ENCODE measurements around the gene TMX1.

TMX1 gene

DNA sequence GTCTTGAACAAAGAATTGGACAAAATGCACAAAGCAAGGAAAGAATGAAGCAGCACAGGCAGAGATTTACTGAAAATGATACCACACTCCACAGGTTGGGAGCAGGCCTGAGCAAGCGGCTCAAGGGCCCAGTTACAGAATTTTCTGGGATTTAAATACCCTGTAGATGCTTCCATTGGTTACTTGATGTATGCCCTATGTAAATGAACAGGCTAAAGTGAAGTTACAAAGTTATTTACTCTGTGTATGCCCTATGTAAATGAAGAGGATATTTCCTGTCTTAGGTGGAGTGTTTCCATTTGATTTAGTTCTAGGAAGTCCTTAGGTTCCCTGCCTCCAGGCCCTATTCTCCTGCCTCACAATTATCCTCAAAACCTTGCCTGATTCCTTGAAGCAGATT is 36.6 kb downstream of the TMX1 start:
- no peak overlapping the region for H3K4me3 ChIP-seq (replicated peaks; ENCODE audit: low read depth, low read length)
- TF ChIP-seq, protein P1, sequence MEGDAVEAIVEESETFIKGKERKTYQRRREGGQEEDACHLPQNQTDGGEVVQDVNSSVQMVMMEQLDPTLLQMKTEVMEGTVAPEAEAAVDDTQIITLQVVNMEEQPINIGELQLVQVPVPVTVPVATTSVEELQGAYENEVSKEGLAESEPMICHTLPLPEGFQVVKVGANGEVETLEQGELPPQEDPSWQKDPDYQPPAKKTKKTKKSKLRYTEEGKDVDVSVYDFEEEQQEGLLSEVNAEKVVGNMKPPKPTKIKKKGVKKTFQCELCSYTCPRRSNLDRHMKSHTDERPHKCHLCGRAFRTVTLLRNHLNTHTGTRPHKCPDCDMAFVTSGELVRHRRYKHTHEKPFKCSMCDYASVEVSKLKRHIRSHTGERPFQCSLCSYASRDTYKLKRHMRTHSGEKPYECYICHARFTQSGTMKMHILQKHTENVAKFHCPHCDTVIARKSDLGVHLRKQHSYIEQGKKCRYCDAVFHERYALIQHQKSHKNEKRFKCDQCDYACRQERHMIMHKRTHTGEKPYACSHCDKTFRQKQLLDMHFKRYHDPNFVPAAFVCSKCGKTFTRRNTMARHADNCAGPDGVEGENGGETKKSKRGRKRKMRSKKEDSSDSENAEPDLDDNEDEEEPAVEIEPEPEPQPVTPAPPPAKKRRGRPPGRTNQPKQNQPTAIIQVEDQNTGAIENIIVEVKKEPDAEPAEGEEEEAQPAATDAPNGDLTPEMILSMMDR (IDR thresholded peaks at IDR 0.05; ENCODE audit: low read length, missing control alignments) = no peak
- DNase-seq (ENCODE audit: low read depth) = no peak

DNA sequence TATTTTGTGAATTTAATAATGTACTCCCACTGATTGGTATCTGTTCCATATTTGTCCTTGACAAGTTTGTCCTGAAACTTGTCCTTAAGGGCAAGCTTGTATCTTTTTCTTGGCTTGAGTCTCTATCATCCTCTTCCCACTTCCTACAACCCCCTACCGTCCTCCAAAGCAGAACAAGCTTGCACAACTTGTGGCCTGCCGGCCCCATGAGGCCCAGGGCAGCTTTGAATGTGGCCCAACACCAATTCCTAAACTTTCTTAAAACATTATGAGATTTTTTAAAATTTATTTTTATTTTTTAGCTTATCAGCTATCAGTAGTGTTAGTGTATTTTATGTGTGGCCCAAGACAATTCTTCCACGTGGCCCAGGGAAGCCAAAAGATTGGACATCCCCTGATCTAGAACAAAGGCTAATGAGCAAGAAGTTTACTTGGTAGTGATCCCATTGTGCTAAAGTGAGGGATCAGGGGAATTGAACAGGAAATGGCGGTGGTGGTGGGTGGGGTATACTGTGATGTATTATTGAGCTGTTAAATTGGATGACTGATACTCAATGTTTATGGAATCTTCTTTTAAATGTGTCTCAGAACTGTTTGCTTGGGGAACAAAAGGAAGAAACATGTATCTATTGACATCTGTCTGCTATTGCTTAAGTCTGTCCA is 37.8 kb downstream of the TMX1 start:
- DNase-seq (ENCODE audit: low read depth) = no peak
- TF ChIP-seq, protein P1 (IDR thresholded peaks at IDR 0.05; ENCODE audit: low read length, missing control alignments) = no peak

DNA sequence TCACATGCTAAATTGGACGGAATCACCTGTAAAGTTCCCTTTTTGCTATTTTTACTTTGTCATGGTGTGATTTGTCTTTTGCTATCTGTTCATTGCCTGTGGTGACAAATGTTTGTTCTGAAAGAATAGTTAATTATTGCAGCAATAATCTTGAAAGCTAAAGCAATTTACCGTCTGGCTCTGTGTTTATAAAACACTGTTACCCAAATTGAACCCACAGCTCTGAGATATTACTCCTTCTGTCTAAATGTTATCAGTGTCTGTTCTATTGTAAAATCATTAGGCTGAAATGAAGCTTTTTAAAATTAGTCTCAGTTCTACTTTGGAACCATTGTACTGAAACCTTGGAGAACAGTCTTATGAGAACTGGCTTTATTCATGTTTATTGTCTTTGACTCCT is 42.5 kb downstream of the TMX1 start:
- no peak overlapping the region for H3K4me3 ChIP-seq (replicated peaks; ENCODE audit: low read depth, low read length)
- TF ChIP-seq, protein P1 (IDR thresholded peaks at IDR 0.05; ENCODE audit: low read length, missing control alignments) = no peak
- no peak for DNase-seq (ENCODE audit: low read depth)

More for the DNA sequence above, 37.8 kb downstream of the TMX1 start:
- H3K4me3 ChIP-seq (replicated peaks; ENCODE audit: low read depth, low read length) = no peak overlapping the region

DNA sequence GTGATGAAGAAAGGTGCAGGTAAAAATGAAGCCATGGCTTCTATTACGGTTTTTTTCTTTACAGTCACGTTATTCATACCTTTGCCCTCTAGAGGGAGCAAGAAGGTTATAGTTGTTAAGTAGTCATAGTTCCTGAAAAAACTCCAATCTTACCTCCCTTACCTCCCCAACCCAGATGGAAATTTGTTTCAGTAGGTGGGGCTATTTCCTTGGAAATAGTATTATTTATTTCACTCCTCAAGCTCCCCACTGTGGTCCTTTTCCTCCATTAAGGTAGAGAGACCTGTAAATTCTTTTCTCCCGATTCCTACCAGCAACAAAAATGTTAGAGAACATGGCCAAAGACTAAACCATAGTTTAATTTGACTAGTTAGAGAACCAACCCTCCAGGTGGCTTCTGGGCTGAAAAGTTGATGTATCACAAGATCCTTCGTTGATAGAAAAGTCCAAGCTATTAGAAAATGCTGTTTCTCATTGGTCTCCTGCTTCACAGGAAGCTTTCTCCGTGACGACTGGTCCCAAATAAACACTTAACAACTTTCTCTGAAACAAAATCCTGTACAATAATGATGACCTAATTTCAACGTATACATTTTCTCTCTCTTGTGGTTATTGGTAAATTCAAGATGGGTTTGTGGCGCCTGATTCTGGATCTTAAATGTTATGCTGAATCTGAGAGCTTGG is 43.5 kb downstream of the TMX1 start:
- H3K4me3 ChIP-seq (replicated peaks; ENCODE audit: low read depth, low read length) = no peak overlapping the region
- TF ChIP-seq, protein P1 (IDR thresholded peaks at IDR 0.05; ENCODE audit: low read length, missing control alignments) = peak; percentile 73
- DNase-seq (ENCODE audit: low read depth) = peak; percentile 94

DNA sequence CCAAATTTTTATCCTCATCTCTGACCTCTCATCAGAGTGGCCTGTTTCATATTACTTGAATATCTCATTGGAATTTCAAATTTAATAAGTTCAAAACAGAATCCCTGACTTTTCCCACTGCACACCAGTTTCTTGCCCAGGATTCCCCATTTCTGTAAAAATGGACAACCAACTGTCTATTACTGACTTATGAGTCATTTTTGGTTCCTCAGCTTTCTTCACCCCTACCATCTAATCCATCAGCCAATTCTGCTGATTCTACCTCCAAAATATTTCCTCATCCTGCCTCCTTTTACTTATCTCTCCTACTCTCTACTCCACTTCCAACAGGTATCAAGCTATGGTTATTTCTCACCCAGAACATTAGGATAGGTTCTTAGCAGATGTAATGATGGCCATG is 44.2 kb downstream of the TMX1 start:
- no peak for DNase-seq (ENCODE audit: low read depth)
- TF ChIP-seq, protein P1 (IDR thresholded peaks at IDR 0.05; ENCODE audit: low read length, missing control alignments) = no peak
- H3K4me3 ChIP-seq (replicated peaks; ENCODE audit: low read depth, low read length) = no peak overlapping the region

DNA sequence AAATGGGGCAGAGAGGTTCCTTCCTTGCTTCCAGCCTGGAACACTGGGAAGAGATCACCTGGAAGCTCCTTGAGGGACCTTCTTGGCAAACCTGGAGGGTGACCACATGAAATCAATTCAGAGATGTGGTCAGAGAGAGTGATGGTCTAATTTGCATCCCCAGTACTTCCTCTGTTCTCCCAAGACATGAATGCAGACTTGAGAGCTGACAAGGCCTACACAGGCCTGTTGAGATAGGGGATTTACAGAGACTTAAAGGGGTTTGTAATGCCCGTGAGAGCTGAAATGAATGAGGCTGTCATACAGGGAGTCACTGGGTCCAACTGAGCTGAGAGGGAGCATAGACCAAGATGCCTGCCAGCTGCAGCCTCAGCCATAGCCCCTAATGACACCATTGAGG is 45.1 kb downstream of the TMX1 start:
- TF ChIP-seq, protein P1 (IDR thresholded peaks at IDR 0.05; ENCODE audit: low read length, missing control alignments) = no peak
- no peak overlapping the region for H3K4me3 ChIP-seq (replicated peaks; ENCODE audit: low read depth, low read length)

More for the DNA sequence above, 45.1 kb downstream of the TMX1 start:
- DNase-seq (ENCODE audit: low read depth) = no peak

All from fibroblast of pulmonary artery (primary cell).